ENCODE data around the gene GCFC2. TPM values are rescaled to one million over a fixed set of nuclear protein-coding genes. Genes with fewer than 3 reads are reported as not detected.
A peak's percentile ranks its signal among the peaks of the same experiment; 100 is the strongest.

The GCFC2 gene
- total and polyA plus RNA-seq, 9 donors: 15.8 to 40.5 (median 24.5) TPM

GRCh38 chr2:75637568-75637967 is 73.1 kb downstream of the GCFC2 start:
- H3K27ac ChIP-seq: no peak overlapping the region
- no peak for DNase-seq
- H3K4me3 ChIP-seq: no peak overlapping the region
- no peak for TF ChIP-seq EP300 (IDR thresholded peaks at IDR 0.05)
- no peak for TF ChIP-seq POLR2A (IDR thresholded peaks at IDR 0.05)
- TF ChIP-seq, protein P1, sequence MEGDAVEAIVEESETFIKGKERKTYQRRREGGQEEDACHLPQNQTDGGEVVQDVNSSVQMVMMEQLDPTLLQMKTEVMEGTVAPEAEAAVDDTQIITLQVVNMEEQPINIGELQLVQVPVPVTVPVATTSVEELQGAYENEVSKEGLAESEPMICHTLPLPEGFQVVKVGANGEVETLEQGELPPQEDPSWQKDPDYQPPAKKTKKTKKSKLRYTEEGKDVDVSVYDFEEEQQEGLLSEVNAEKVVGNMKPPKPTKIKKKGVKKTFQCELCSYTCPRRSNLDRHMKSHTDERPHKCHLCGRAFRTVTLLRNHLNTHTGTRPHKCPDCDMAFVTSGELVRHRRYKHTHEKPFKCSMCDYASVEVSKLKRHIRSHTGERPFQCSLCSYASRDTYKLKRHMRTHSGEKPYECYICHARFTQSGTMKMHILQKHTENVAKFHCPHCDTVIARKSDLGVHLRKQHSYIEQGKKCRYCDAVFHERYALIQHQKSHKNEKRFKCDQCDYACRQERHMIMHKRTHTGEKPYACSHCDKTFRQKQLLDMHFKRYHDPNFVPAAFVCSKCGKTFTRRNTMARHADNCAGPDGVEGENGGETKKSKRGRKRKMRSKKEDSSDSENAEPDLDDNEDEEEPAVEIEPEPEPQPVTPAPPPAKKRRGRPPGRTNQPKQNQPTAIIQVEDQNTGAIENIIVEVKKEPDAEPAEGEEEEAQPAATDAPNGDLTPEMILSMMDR (IDR thresholded peaks at IDR 0.05): no peak
- H3K27me3 ChIP-seq: no peaks in the 10 kb centered on the region
- H3K9me3 ChIP-seq: no peaks in the 10 kb centered on the region
- H3K36me3 ChIP-seq: no peaks in the 10 kb centered on the region
- WGBS, 3 donors: 65 to 85% (median 73%) methylated on average over 1 of the region's 1 CpG
- intact Hi-C loops (cut with DNase I): no loop called here
- H3K4me1 ChIP-seq (ENCODE audit: insufficient read depth): peaks cover 5% of the 10 kb centered on the region

GRCh38 chr2:75634945-75635344 is 75.8 kb downstream of the GCFC2 start:
- no peak overlapping the region for H3K27ac ChIP-seq
- intact Hi-C loops (cut with DNase I): no loop called here
- no peaks in the 10 kb centered on the region for H3K9me3 ChIP-seq
- TF ChIP-seq POLR2A (IDR thresholded peaks at IDR 0.05) (no peak), EP300 (IDR thresholded peaks at IDR 0.05) (no peak)
- TF ChIP-seq, protein P1 (IDR thresholded peaks at IDR 0.05): no peak
- peaks cover 3% of the 10 kb centered on the region for H3K4me1 ChIP-seq (ENCODE audit: insufficient read depth)
- no peaks in the 10 kb centered on the region for H3K27me3 ChIP-seq
- no peaks in the 10 kb centered on the region for H3K36me3 ChIP-seq
- WGBS, 3 donors: 0 to 71% (median 67%) methylated on average over 1 of the region's 1 CpG
- DNase-seq: no peak
- no peak overlapping the region for H3K4me3 ChIP-seq

GRCh38 chr2:75633620-75634019 is 77.1 kb downstream of the GCFC2 start:
- TF ChIP-seq, protein P1 (IDR thresholded peaks at IDR 0.05): no peak
- TF ChIP-seq EP300 (IDR thresholded peaks at IDR 0.05) (no peak), POLR2A (IDR thresholded peaks at IDR 0.05) (no peak)
- Histone ChIP-seq H3K36me3 (no peaks in the 10 kb centered on the region), H3K4me3 (no peak overlapping the region), H3K9me3 (no peaks in the 10 kb centered on the region), H3K27me3 (no peaks in the 10 kb centered on the region), H3K4me1 (ENCODE audit: insufficient read depth) (peaks cover 3% of the 10 kb centered on the region), H3K27ac (peak overlapping the region in 1 of 2 donors; percentile 59)
- intact Hi-C loops (cut with DNase I): no loop called here
- 48 to 54% (median 50%) methylated on average over 3 of the region's 3 CpGs for WGBS, 3 donors
- DNase-seq: no peak

DNA sequence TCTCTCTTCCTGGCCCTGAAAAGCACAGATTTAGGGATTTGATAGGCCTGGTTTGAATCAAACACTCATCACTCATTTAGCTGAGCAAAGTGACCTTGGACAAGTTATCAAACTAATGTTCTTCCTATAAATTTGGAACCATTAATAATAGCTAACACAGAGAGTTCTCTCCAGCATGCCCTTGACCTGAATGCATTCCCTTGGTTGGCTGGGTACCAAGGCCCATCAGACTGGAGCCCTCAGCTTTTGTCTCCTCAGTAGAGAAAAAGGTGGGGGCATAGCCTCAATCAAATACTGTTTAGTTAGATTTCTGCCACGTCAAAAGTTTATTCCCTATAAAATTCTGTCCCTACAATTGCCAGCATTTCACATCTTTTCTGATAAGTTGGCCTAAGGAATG is 77.9 kb downstream of the GCFC2 start:
- TF ChIP-seq, protein P1 (IDR thresholded peaks at IDR 0.05): no peak
- TF ChIP-seq EP300 (IDR thresholded peaks at IDR 0.05) (no peak), POLR2A (IDR thresholded peaks at IDR 0.05) (no peak)
- intact Hi-C loops (cut with DNase I): no loop called here
- H3K4me3 ChIP-seq: no peak overlapping the region
- DNase-seq: peak in 4 of 5 donors; percentile 40 to 58 (median 46)
- no peaks in the 10 kb centered on the region for H3K36me3 ChIP-seq
- peaks cover 3% of the 10 kb centered on the region for H3K4me1 ChIP-seq (ENCODE audit: insufficient read depth)
- H3K9me3 ChIP-seq: no peaks in the 10 kb centered on the region
- no peaks in the 10 kb centered on the region for H3K27me3 ChIP-seq
- H3K27ac ChIP-seq: peak overlapping the region in 1 of 2 donors; percentile 59
- WGBS, 3 donors: 2 to 11% (median 7%) methylated on average over 1 of the region's 1 CpG
